OCI-LY1 (cell line): ENCODE measurements around the gene CDK16.

ENCODE experiments used
- H2AFZ ChIP-seq: fragments of 200-600 bp; sonication (generic), shearing (Covaris generic); 2 replicates; pipeline ENCODE4 v1.6.0; 2014; ENCODE audit warnings: antibody characterized with exemption, mild to moderate bottlenecking, low read length
- H3F3A ChIP-seq: fragments of 200-600 bp; sonication (generic), shearing (Covaris generic); 2 replicates; pipeline ENCODE4 v1.6.0; 2014; ENCODE audit warnings: mild to moderate bottlenecking, antibody characterized with exemption, low read length, moderate library complexity; ENCODE audit not compliant: insufficient read depth
- H3K27ac ChIP-seq: fragments of 200-600 bp; sonication (generic); 2 replicates; pipeline ENCODE4 v1.5.1; 2014; ENCODE audit warnings: low read length, mixed run types, mild to moderate bottlenecking, low read depth; ENCODE audit not compliant: poor library complexity, severe bottlenecking
- H3K27me3 ChIP-seq: fragments of 200-600 bp; sonication (generic); 2 replicates; pipeline ENCODE4 v1.6.0; 2014; ENCODE audit warnings: antibody characterized with exemption, mild to moderate bottlenecking, low read length, moderate library complexity; ENCODE audit not compliant: insufficient read depth
- H3K36me3 ChIP-seq: fragments of 200-600 bp; sonication (generic); 2 replicates; pipeline ENCODE4 v1.6.1; 2014; ENCODE audit warnings: mild to moderate bottlenecking, antibody characterized with exemption, low read length, moderate library complexity, mixed read lengths; ENCODE audit not compliant: insufficient read depth
- H3K4me1 ChIP-seq: fragments of 200-600 bp; sonication (generic); 2 replicates; pipeline ENCODE4 v1.5.1; 2014; ENCODE audit warnings: mild to moderate bottlenecking, low read length, moderate library complexity; ENCODE audit not compliant: insufficient read depth, severe bottlenecking
- H3K4me2 ChIP-seq: fragments of 200-600 bp; sonication (generic), shearing (Covaris generic); 2 replicates; pipeline ENCODE4 v1.6.1; 2014; ENCODE audit warnings: low read length
- H3K4me3 ChIP-seq: fragments of 200-600 bp; sonication (generic); 2 replicates; pipeline ENCODE4 v1.5.1; 2014; ENCODE audit warnings: low read length, low read depth, mild to moderate bottlenecking, mixed read lengths; ENCODE audit not compliant: poor library complexity, severe bottlenecking
- H3K79me2 ChIP-seq: fragments of 200-600 bp; shearing (Covaris generic); 2 replicates; pipeline ENCODE4 v1.6.1; 2016; ENCODE audit warnings: mixed run types, low read length, mixed read lengths; ENCODE audit not compliant: insufficient read depth
- H3K9ac ChIP-seq: fragments of 200-600 bp; sonication (generic), shearing (Covaris generic); 2 replicates; pipeline ENCODE4 v1.6.1; 2014; ENCODE audit warnings: mild to moderate bottlenecking, low read length, mixed read lengths
- H3K9me2 ChIP-seq: fragments of 200-600 bp; sonication (generic), shearing (Covaris generic); 2 replicates; pipeline ENCODE4 v1.6.1; 2014; ENCODE audit warnings: low read depth, mild to moderate bottlenecking, low read length, mixed read lengths
- H3K9me3 ChIP-seq: fragments of 200-600 bp; shearing (Covaris generic); 2 replicates; pipeline ENCODE4 v1.6.1; 2014; ENCODE audit warnings: low read length, mixed read lengths
- H4K20me1 ChIP-seq: fragments of 200-600 bp; sonication (generic), shearing (Covaris generic); 2 replicates; pipeline ENCODE4 v1.6.0; 2016; ENCODE audit warnings: mild to moderate bottlenecking, low read length; ENCODE audit not compliant: insufficient read depth
- EZH2 ChIP-seq: fragments of 200-600 bp; sonication (generic), shearing (Covaris generic); IDR thresholded peaks from 2 replicates; pipeline ENCODE4 v1.8.0; 2017; ENCODE audit warnings: borderline replicate concordance, mixed run types, mild to moderate bottlenecking, antibody characterized with exemption, low read length, moderate library complexity, mixed read lengths
- TF ChIP-seq, protein P1 (sequence below): fragments of 200-600 bp; sonication (generic), shearing (Covaris generic); IDR thresholded peaks from 2 replicates; pipeline ENCODE4 v1.5.1; 2017; ENCODE audit warnings: mild to moderate bottlenecking, antibody characterized with exemption, low read length, moderate library complexity, mixed read lengths

Gene CDK16

DNA sequence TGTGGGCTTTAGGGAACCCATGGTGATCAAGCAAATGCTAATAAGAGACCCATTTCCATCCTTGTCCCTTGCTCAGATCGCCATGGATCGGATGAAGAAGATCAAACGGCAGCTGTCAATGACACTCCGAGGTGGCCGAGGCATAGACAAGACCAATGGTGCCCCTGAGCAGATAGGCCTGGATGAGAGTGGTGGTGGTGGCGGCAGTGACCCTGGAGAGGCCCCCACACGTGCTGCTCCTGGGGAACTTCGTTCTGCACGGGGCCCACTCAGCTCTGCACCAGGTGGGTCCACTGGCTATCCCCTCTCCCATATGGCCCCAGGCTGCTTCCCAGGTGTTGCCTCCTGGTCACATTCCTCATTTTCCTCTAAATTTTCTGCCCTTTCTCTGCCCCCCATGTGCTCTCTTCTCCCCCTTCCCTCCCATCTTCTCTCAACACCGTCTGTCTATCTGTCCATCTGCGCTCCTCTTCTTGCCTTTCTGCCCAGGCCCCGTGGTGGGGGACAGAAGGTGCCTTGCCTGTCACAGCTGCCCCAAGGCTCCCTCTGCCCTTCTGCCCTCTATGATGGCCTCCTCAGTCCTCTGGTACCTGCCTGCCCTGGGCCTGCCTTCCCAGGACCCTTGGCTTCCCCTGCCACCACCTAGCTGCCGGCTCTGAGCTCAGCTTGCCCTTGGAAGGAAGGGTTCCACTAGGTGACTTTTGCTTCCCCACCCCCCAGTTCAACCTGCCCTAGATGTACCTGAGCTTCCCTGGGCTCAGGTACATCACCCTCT is 5.2 kb downstream of the CDK16 start:
- no peaks in the 10 kb centered on the region for H3F3A ChIP-seq
- H3K27ac ChIP-seq: no peak overlapping the region
- H2AFZ ChIP-seq: no peak overlapping the region
- H3K4me2 ChIP-seq: no peak overlapping the region
- no peaks in the 10 kb centered on the region for H3K27me3 ChIP-seq
- no peaks in the 10 kb centered on the region for H4K20me1 ChIP-seq
- H3K9me3 ChIP-seq: no peaks in the 10 kb centered on the region
- H3K36me3 ChIP-seq: peaks cover 66% of the 10 kb centered on the region
- H3K9me2 ChIP-seq: no peaks in the 10 kb centered on the region
- no peak for TF ChIP-seq EZH2
- TF ChIP-seq, protein P1, sequence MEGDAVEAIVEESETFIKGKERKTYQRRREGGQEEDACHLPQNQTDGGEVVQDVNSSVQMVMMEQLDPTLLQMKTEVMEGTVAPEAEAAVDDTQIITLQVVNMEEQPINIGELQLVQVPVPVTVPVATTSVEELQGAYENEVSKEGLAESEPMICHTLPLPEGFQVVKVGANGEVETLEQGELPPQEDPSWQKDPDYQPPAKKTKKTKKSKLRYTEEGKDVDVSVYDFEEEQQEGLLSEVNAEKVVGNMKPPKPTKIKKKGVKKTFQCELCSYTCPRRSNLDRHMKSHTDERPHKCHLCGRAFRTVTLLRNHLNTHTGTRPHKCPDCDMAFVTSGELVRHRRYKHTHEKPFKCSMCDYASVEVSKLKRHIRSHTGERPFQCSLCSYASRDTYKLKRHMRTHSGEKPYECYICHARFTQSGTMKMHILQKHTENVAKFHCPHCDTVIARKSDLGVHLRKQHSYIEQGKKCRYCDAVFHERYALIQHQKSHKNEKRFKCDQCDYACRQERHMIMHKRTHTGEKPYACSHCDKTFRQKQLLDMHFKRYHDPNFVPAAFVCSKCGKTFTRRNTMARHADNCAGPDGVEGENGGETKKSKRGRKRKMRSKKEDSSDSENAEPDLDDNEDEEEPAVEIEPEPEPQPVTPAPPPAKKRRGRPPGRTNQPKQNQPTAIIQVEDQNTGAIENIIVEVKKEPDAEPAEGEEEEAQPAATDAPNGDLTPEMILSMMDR: no peak
- no peak overlapping the region for H3K9ac ChIP-seq
- peaks cover 27% of the 10 kb centered on the region for H3K79me2 ChIP-seq
- peaks cover 15% of the 10 kb centered on the region for H3K4me1 ChIP-seq
- H3K4me3 ChIP-seq: no peak overlapping the region

DNA sequence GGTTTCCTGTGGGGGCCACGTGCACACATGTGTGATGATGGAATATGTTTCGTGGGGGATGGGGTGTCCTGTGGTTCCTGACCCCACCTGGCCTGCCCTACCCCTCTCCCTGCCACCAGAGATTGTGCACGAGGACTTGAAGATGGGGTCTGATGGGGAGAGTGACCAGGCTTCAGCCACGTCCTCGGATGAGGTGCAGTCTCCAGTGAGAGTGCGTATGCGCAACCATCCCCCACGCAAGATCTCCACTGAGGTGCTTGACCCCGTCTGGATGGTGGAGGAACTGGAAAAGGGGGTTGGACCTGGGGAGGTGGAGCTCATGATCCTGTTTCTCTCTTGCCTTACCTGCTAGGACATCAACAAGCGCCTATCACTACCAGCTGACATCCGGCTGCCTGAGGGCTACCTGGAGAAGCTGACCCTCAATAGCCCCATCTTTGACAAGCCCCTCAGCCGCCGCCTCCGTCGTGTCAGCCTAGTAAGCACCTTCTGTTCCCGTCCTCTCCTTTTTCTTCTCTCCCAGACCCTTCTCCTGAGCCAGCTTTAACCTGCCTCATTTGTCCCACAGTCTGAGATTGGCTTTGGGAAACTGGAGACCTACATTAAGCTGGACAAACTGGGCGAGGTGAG is 5.9 kb downstream of the CDK16 start:
- no peaks in the 10 kb centered on the region for H3K9me3 ChIP-seq

DNA sequence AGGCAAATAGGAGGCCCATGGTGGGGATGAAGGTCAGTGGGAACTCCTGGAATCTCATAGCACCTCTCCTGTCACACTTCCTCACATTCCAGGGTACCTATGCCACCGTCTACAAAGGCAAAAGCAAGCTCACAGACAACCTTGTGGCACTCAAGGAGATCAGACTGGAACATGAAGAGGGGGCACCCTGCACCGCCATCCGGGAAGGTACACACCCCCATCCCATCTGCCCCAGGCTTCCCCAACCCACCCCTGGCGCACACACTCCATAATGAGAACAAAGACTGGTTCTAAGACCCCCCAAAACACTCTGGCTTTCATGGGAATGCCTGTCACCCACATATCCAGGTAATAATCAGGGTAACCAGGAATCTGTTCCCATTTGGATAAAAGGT is 6.4 kb downstream of the CDK16 start:
- Histone ChIP-seq H3K9ac (no peak overlapping the region), H3K4me2 (no peak overlapping the region), H3K4me3 (no peak overlapping the region), H3K27ac (no peak overlapping the region), H3K27me3 (no peaks in the 10 kb centered on the region), H3K9me2 (no peaks in the 10 kb centered on the region), H3K4me1 (peaks cover 10% of the 10 kb centered on the region), H4K20me1 (no peaks in the 10 kb centered on the region), H3F3A (no peaks in the 10 kb centered on the region), H3K9me3 (no peaks in the 10 kb centered on the region), H3K79me2 (peaks cover 15% of the 10 kb centered on the region), H2AFZ (no peak overlapping the region), H3K36me3 (peaks cover 75% of the 10 kb centered on the region)
- TF ChIP-seq, protein P1: no peak
- TF ChIP-seq EZH2: no peak

More for the DNA sequence above, 5.9 kb downstream of the CDK16 start:
- Histone ChIP-seq H3K4me2 (no peak overlapping the region), H3K36me3 (peaks cover 72% of the 10 kb centered on the region), H3K4me3 (no peak overlapping the region), H3K9me2 (no peaks in the 10 kb centered on the region), H4K20me1 (no peaks in the 10 kb centered on the region), H3F3A (no peaks in the 10 kb centered on the region), H3K27ac (no peak overlapping the region), H3K27me3 (no peaks in the 10 kb centered on the region), H3K9ac (no peak overlapping the region), H3K4me1 (peaks cover 15% of the 10 kb centered on the region), H3K79me2 (peaks cover 20% of the 10 kb centered on the region), H2AFZ (no peak overlapping the region)
- TF ChIP-seq, protein P1: no peak
- no peak for TF ChIP-seq EZH2
